Measurements from ENCODE around the gene ZNF547. TPM values are rescaled to one million over a fixed set of nuclear protein-coding genes. Genes with fewer than 3 reads are reported as not detected.

The ZNF547 gene
- total and polyA plus RNA-seq, 2 of the 8 experiments (the other 6 are each of a cell fraction or from before 2014, with no cell fraction given), result 1.1 to 2.1 TPM

- Histone ChIP-seq H3K23me2 (ENCODE audit: low read depth, low read length) (peaks cover 9% of the 10 kb centered on the region), H2BK12ac (ENCODE audit: low read depth, low read length) (no peak overlapping the region), H2BK20ac (ENCODE audit: low read length) (no peak overlapping the region), H3K36me3 (ENCODE audit: control insufficient read depth in 2 of 4, insufficient read depth in 4 of 4, low read length in 3 of 4) (peaks cover 7 to 35% (median 30%) of the 10 kb centered on the region in 4 experiments), H3K4me1 (replicated peaks in 1 of 4; ENCODE audit: control insufficient read depth in 3 of 4, insufficient read depth in 4 of 4, low read length in 3 of 4) (peaks cover 0 to 2% (median 1%) of the 10 kb centered on the region in 4 experiments; a peak in 2 of 7 replicates), H3K14ac (ENCODE audit: insufficient read length) (no peak overlapping the region), H2BK120ac (replicated peaks; ENCODE audit: low read depth, low read length) (no peak overlapping the region), H2BK5ac (ENCODE audit: low read depth, low read length) (no peak overlapping the region), H3K4ac (replicated peaks; ENCODE audit: insufficient read length, low read depth, low read length) (no peak overlapping the region), H3K9ac (replicated peaks in 1 of 4; ENCODE audit: extremely low read depth in 1 of 4, low read depth in 3 of 4, low read length in 3 of 4) (no peak overlapping the region), H3K4me3 (ENCODE audit: extremely low read depth in 1 of 4, insufficient read depth in 2 of 4, low read depth in 3 of 4, low read length in 4 of 4) (no peak overlapping the region), H4K5ac (ENCODE audit: insufficient read length, low read depth, low read length) (no peak overlapping the region), H2AK5ac (ENCODE audit: low read depth, low read length) (no peak overlapping the region), H4K20me1 (replicated peaks in 1 of 2; ENCODE audit: control insufficient read depth in 1 of 2, insufficient read depth in 2 of 2, low read length in 2 of 2) (no peaks in the 10 kb centered on the region), H3K79me2 (ENCODE audit: control insufficient read depth in 1 of 2, insufficient read depth in 2 of 2, low read length in 2 of 2) (peaks cover 0 to 6% of the 10 kb centered on the region in 2 experiments; a peak in 1 of 4 replicates), H4K8ac (ENCODE audit: extremely low read depth, insufficient read depth, low read length) (no peak overlapping the region), H3K18ac (ENCODE audit: extremely low read depth, low read length) (no peak overlapping the region), H3K23ac (ENCODE audit: insufficient read length) (no peak overlapping the region), H3K9me3 (ENCODE audit: insufficient read depth in 2 of 2, low read depth in 1 of 2, low read length in 1 of 2) (no peaks in the 10 kb centered on the region), H3K4me2 (ENCODE audit: insufficient read depth in 1 of 2, low read depth in 2 of 2, low read length in 2 of 2) (no peak overlapping the region), H3K79me1 (ENCODE audit: low read depth, low read length) (peaks cover 7% of the 10 kb centered on the region), H2AFZ (ENCODE audit: low read length) (no peak overlapping the region), H3K27me3 (replicated peaks in 1 of 4; ENCODE audit: control insufficient read depth in 3 of 4, extremely low read depth in 1 of 4, insufficient read depth in 3 of 4, low read length in 3 of 4) (no peaks in the 10 kb centered on the region), H3K27ac (ENCODE audit: low read depth, low read length) (no peak overlapping the region), H3K56ac (replicated peaks; ENCODE audit: insufficient read length, low read depth, low read length) (no peak overlapping the region), H4K91ac (replicated peaks; ENCODE audit: insufficient read length, low read length) (no peak overlapping the region), H2BK15ac (ENCODE audit: low read length) (no peak overlapping the region)
- FAIRE-seq, result no peak
- ChIA-PET POLR2A (ENCODE audit: partially characterized antibody) (interaction anchor here (1.4 kb wide), 1 partner anchor 8 kb away, joined by 4 read pairs; the partner anchor contains the start of gene ZNF304), CTCF (ENCODE audit: partially characterized antibody) (no interaction called here)
- no peak for DNase-seq (ENCODE audit: low read depth in 1 of 2, low spot score in 2 of 2)
- no peak for TF ChIP-seq SP1 (IDR thresholded peaks at IDR 0.05; ENCODE audit: low read depth, low read length)
- no peak for TF ChIP-seq TEAD4 (IDR thresholded peaks at IDR 0.05; ENCODE audit: low read depth, low read length)
- TF ChIP-seq NANOG (IDR thresholded peaks at IDR 0.05; ENCODE audit: insufficient read depth, low read depth, low read length, poor library complexity, severe bottlenecking), result no peak
- TF ChIP-seq EGR1 (IDR thresholded peaks at IDR 0.05; ENCODE audit: borderline replicate concordance, low read depth, low read length), result no peak
- TF ChIP-seq RNF2 (IDR thresholded peaks at IDR 0.05; ENCODE audit: borderline replicate concordance, low read depth, low read length, missing control alignments, poor library complexity, severe bottlenecking), result no peak
- TF ChIP-seq ATF2 (IDR thresholded peaks at IDR 0.05; ENCODE audit: low read length), result no peak
- TF ChIP-seq KDM1A (IDR thresholded peaks at IDR 0.05; ENCODE audit: borderline replicate concordance, low read length), result no peak
- no peak for TF ChIP-seq CHD1 (IDR thresholded peaks at IDR 0.05; ENCODE audit: low read depth, low read length)
- TF ChIP-seq POLR2AphosphoS5 (IDR thresholded peaks at IDR 0.05; ENCODE audit: low read depth, low read length), result no peak
- TF ChIP-seq JUN (IDR thresholded peaks at IDR 0.05; ENCODE audit: low read depth, low read length), result no peak
- no peak for TF ChIP-seq SAP30 (IDR thresholded peaks at IDR 0.05; ENCODE audit: insufficient read depth, insufficient replicate concordance, low read length)
- no peak for TF ChIP-seq EZH2 (IDR thresholded peaks at IDR 0.05; ENCODE audit: low read depth, low read length, severe bottlenecking)
- no peak for TF ChIP-seq SP4 (IDR thresholded peaks at IDR 0.05; ENCODE audit: low read length)
- no peak for TF ChIP-seq ASH2L (IDR thresholded peaks at IDR 0.05; ENCODE audit: low read length)
These were observed 4.1 kb upstream of the ZNF547 start for GRCh38 chr19:57359300-57359699.

Measured in H1 (cell line).